IMR-90 (cell line): ENCODE data around the gene EBLN1.
A peak's percentile ranks its signal among the peaks of the same experiment; 100 is the strongest.

ENCODE experiments used
- BHLHE40 ChIP-seq: fragments of 150-350 bp; IDR thresholded peaks from 2 replicates; pipeline ENCODE4 v1.6.1; 2016; ENCODE audit warnings: mild to moderate bottlenecking, low read depth, low read length
- CEBPB ChIP-seq: IDR thresholded peaks from 2 replicates; pipeline ENCODE4 v1.6.1; 2012; ENCODE audit warnings: low read depth, low read length, improper control_type of control experiment
- CTCF ChIP-seq: conservative IDR thresholded peaks from 2 replicates; pipeline ENCODE4 v1.5.1; 2012; ENCODE audit warnings: mild to moderate bottlenecking, low read depth, low read length, improper control_type of control experiment
- FOS ChIP-seq: fragments of 150-350 bp; IDR thresholded peaks from 2 replicates; pipeline ENCODE4 v1.6.1; 2016; ENCODE audit warnings: low read depth, low read length
- MAFK ChIP-seq: IDR thresholded peaks from 2 replicates; pipeline ENCODE4 v1.6.1; 2012; ENCODE audit warnings: low read depth, low read length, improper control_type of control experiment
- MAZ ChIP-seq: IDR thresholded peaks from 2 replicates; pipeline ENCODE4 v1.6.1; 2012; ENCODE audit warnings: low read depth, mild to moderate bottlenecking, low read length, improper control_type of control experiment, moderate library complexity, borderline replicate concordance
- MXI1 ChIP-seq: IDR thresholded peaks from 2 replicates; pipeline ENCODE4 v1.6.1; 2012; ENCODE audit warnings: low read depth, mild to moderate bottlenecking, low read length, moderate library complexity, borderline replicate concordance
- NFE2L2 ChIP-seq: fragments of 150-350 bp; IDR thresholded peaks from 2 replicates; pipeline ENCODE4 v1.6.1; 2016; ENCODE audit warnings: low read depth, mild to moderate bottlenecking, low read length
- POLR2A ChIP-seq: IDR thresholded peaks from 2 replicates; pipeline ENCODE4 v1.6.1; 2012; ENCODE audit warnings: mild to moderate bottlenecking, low read depth, low read length
- RAD21 ChIP-seq: IDR thresholded peaks from 2 replicates; pipeline ENCODE4 v1.6.1; 2012; ENCODE audit warnings: low read length, improper control_type of control experiment
- RCOR1 ChIP-seq: IDR thresholded peaks from 2 replicates; pipeline ENCODE4 v1.6.1; 2012; ENCODE audit warnings: mild to moderate bottlenecking, low read length, improper control_type of control experiment; ENCODE audit not compliant: insufficient replicate concordance
- RFX5 ChIP-seq: IDR thresholded peaks from 2 replicates; pipeline ENCODE4 v1.8.0; 2012; ENCODE audit warnings: low read depth, mild to moderate bottlenecking, low read length, moderate library complexity
- SMC3 ChIP-seq: fragments of 150-350 bp; IDR thresholded peaks from 2 replicates; pipeline ENCODE4 v1.6.1; 2016; ENCODE audit warnings: low read depth, mild to moderate bottlenecking, antibody characterized with exemption, low read length, moderate library complexity
- USF2 ChIP-seq: fragments of 150-350 bp; IDR thresholded peaks from 2 replicates; pipeline ENCODE4 v1.6.1; 2017; ENCODE audit warnings: mild to moderate bottlenecking, antibody characterized with exemption, low read length, low read depth

GRCh38 chr10:22210267-22210666 is 7.5 kb downstream of the EBLN1 start:
- TF ChIP-seq FOS (no peak), POLR2A (no peak), CTCF (no peak), CEBPB (peak; percentile 89), MAFK (no peak), USF2 (no peak), BHLHE40 (no peak), RAD21 (no peak), MAZ (no peak), RFX5 (no peak), SMC3 (no peak), RCOR1 (no peak), NFE2L2 (no peak), MXI1 (no peak)
